ENCODE measurements around the gene AGL. TPM values are rescaled to one million over a fixed set of nuclear protein-coding genes. Genes with fewer than 3 reads are reported as not detected.
"Not testable (repeated sequence)": the region's sequence is repeated elsewhere in the genome, so short reads cannot be mapped to it uniquely, and the experiment has no call there.

Gene AGL
- 6.8 and 7.0 TPM in 2 replicates for total RNA-seq

GRCh38 chr1:99849744-99850458, at the start of gene AGL:
AGL (plus strand) TSS chr1:99850361; CDS start chr1:99851043, 682 bp downstream.
- peak; percentile 12 to 73 for DNase-seq (ENCODE audit: low read depth in 2 of 2)

DNA sequence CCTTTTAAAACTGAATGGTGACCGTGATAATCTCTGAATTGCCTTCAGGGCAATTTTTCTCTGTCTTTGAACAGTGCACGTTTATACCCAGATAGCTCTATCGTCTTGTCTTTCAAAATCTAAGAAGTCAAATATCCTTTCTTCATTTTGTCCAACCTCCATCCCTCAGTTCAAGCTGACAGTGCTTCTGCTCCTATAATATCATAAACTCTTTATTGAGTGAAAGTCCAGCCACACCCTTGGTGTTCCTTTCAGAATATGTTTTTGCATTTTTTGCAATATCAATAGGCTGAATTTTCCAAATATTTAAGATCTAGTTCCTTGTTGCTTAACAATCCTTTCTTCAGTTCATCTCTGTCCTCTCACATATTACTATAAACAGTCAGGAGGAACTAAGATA, 48.6 kb upstream of the AGL start:
- no peak for DNase-seq (ENCODE audit: low read depth in 2 of 2)

- no peak for DNase-seq (ENCODE audit: low read depth in 2 of 2)
Measured at GRCh38 chr1:99806882-99807281, 43.3 kb upstream of the AGL start.

DNA sequence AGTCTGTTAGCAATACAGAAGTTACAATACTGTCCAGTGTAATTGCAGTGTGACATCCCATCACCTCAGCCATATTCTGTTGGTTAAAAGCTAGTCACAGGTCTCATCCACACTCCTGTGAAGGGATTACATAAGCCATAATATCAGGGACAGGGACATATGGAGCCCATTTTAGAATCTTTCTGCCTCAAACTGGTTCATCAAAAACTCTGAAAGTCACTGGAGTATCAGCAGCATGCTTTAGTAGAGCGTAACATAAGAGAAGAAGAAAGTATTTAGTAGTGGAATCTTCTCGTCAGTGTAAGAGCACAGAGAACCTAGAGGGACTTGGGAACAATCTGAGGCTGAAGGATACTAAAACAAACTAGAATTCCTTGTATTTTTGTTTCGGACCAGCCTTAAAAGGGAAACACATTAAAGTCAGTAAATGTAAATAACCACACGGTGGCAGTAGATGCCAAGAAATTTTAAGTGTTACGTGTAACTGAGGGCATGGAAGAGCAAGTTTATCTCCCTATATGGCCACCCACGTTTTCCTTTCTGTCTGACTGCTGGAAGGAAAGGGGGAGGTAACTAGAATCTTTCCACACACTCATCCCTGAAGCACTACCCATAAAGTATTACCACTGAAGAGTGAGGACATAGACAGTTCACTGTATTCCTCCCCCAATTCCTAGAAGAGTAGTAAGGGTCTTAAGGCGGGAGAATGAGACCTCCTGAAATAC, 41.6 kb upstream of the AGL start:
- peak; percentile 81 to 86 for DNase-seq (ENCODE audit: low read depth in 2 of 2)

GRCh38 chr1:99811075-99811474, 39.1 kb upstream of the AGL start:
- no peak for DNase-seq (ENCODE audit: low read depth in 2 of 2)

- DNase-seq (ENCODE audit: low read depth in 2 of 2) = no peak
Measured at GRCh38 chr1:99811747-99812146, 38.4 kb upstream of the AGL start.

DNA sequence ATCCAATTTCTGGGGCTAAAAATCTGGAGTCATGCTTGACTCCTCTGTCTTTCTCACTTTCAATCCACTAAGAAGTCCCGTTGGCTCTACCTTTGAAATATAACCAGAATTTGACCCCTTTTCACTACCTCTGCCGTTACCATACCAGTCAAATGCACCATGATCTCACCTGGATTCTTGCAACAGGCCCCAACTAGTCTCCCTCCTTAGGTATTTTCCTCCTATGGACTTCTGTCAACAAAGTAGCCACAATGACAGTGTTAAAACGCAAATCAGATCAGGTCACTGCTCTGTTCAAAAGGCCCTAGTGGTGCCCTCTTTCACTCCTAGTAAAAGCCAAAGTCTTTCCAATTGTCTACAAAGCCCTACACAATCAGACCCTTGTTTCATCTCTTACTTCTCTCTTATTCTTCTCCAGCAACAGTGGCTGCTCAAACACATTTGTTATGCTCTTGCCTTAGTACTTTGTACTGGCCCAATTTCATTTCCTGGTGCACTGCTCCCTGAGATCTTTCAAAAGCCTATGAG, 35.7 kb upstream of the AGL start:
- DNase-seq (ENCODE audit: low read depth in 2 of 2) = no peak

DNA sequence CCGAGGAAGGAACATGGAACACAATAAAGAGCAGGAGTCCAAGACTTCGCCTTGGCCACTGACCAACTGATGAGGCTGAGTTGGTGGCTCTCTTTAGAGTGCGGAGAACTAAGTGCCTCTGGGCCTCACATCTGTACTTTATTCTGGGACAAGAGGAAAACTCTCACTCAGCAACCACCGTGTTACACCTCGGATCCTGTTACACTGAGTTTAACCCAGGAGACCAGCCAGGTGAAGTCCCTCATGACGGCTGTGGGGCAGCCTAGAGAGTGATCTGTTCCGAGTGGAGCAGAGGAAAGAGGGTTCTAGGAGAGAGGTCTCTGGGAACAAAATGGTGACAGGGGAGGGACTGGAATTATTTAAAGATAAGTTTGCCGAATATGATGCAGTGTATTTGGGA, 33.5 kb upstream of the AGL start:
- DNase-seq (ENCODE audit: low read depth in 2 of 2) = no peak

- no peak for DNase-seq (ENCODE audit: low read depth in 2 of 2)
Measured at GRCh38 chr1:99818063-99818699, 32.0 kb upstream of the AGL start.

GRCh38 chr1:99820546-99820945, 29.6 kb upstream of the AGL start:
- peak in 1 of 2 donors; percentile 3 for DNase-seq (ENCODE audit: low read depth in 2 of 2)

- DNase-seq (ENCODE audit: low read depth in 2 of 2) = no peak
Measured at GRCh38 chr1:99825098-99825497, 25.1 kb upstream of the AGL start.

DNA sequence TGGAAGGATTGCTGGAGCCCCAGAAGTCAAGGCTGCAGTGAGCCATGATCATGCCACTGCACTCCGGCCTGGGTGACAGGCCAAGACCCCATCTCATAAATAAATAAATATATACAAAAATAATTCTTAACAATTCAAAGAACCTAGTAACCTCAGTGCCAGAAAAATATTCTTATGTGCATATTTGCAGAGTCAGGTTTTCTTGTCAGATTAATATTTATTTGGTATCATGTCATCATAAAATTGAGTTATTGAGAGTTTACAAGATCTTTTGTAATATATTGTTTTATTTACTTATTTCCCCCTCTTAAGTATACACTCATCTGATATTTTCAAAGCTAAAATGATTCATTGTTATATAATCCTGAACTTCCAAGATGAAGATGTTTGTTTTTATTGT, 24.5 kb upstream of the AGL start:
- DNase-seq (ENCODE audit: low read depth in 2 of 2) = no peak

GRCh38 chr1:99827970-99828369, 22.2 kb upstream of the AGL start:
- no peak for DNase-seq (ENCODE audit: low read depth in 2 of 2)

DNA sequence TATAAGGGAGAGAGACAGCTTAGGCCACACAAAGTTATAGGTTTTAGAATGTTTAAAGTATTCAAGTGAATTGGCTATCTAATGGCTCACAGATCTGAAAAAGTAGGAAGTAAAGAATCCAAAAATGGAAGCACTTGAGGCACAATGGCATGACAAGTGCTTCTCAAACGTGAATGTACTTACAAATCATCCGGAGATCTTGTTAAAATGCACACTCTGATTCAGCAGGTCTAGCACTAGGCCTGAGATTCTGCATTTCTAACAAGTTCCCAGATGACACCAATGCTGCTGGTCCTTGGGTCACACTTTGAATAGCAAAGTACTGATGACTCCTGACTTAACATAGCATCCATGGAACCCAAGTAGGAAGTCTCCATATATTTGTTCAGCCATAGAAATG, 20.9 kb upstream of the AGL start:
- no peak for DNase-seq (ENCODE audit: low read depth in 2 of 2)

DNA sequence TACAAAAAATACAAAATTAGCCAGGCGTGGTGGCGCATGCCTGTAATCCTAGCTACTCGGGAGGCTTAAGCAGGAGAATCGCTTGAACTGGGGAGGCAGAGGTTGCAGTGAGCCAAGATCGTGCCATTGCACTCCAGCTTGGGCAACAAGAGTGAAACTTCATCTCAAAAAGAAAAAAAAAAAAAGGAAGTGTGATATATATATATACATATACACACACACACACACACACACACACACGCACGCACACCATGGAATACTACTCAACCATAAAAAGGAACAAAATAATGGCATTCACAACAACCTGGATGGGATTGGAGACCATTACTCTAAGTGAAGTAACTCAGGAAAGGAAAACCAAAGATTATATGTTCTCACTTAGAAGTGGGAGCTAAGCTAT, 16.2 kb upstream of the AGL start:
- not testable (repeated sequence) for DNase-seq (ENCODE audit: low read depth in 2 of 2)

- DNase-seq (ENCODE audit: low read depth in 2 of 2) = not testable (repeated sequence)
Measured at GRCh38 chr1:99836171-99837103, 13.7 kb upstream of the AGL start.

DNA sequence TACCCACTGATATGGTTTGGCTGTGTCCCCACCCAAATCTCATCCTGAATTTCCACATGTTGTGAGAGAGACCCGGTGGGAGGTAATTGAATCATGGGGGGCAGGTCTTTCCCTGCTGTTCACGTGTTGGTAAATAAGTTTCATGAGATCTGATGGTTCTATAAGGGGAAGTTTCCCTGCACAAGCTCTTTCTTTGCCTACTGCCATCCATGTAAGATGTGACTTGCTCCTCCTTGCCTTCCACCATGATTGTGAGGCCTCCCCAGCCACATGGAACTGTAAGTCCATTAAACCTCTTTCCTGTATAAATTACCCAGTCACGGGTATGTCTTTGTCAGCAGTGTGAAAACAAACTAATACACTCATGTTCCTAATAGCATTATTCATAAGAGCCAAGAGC, 9.8 kb upstream of the AGL start:
- not testable (repeated sequence) for DNase-seq (ENCODE audit: low read depth in 2 of 2)

- DNase-seq (ENCODE audit: low read depth in 2 of 2) = no peak
Measured at GRCh38 chr1:99843760-99844159, 6.4 kb upstream of the AGL start.

DNA sequence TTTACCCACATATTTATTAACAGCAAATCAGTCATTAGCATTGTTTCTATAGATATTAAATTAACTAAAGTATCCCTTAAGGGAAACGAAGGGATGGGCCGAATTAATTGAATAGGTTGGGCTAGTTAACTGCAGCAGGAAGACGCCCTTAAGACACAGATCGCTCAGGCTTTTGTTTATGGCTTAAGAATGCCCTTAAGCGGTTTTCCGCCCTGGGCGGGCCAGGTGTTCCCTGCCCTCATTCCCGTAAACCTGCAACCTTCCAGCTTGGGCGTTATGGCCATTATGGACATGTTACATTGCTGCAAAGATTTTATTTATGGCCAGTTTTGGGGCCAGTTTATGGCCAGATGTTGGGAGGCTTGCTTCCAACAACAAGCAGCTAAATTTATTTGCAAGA, 5.0 kb upstream of the AGL start:
- not testable (repeated sequence) for DNase-seq (ENCODE audit: low read depth in 2 of 2)

DNA sequence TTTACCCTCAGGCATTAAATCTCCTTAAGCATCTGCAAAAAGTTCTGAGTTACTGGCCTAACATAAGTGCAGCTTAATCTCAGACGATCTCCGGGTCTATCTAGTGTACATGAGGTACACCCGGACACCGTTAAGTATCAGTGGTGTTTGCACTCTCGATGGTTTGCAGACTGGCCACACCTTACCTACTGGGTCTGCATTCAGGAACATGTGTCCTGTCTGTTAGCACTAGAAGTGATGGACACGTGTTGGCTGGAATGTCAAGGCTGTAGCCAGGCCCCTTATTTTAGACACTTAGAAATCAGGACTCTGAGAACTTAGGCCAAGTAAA, 783 bp upstream of the AGL start:
- no peak for DNase-seq (ENCODE audit: low read depth in 2 of 2)

Data from dermis microvascular lymphatic vessel endothelial cell (primary cell).